Measurements from ENCODE around the gene RANBP9.

The RANBP9 gene

DNA sequence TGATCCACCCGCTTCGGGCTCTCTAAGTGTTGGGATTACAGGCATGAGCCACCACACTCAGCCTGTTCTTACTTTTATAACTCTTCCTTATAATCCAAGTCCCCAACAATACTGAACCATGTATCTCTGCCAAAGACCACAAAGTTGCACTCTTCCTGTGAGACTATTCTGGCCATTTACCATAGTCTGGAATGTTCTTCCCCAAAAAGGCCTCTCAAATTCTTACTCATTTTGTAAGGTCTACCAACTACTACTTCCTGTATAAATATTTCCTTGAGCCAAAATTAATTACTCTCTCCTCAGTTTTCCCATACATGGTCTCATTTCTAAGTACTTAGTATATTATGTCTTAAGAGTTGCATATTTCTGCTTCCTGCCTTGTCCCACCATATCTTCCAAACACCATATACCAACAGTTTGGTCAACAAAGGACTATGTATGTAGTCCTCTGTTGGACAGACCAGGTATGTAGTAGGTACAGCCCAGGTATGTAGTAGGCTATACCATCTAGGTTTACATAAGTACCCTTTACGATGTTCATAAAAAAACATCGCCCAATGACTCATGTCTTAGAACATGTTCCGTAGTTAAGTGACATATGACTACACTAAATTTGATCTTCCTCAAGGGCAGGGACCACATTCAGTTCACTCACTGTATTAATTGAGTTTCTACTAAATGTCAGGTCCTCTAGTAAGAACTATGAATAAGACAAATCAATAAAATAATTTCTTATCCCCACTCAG is 22.0 kb downstream of the RANBP9 start:
- H3K9me3 ChIP-seq (ENCODE audit: insufficient read depth, low read depth, low read length), result no peaks in the 10 kb centered on the region
- no peak overlapping the region for H3K27ac ChIP-seq (ENCODE audit: low read depth, low read length)
- peaks cover 20% of the 10 kb centered on the region; the same call in 1 of the 2 replicates for H3K36me3 ChIP-seq (ENCODE audit: insufficient read depth, low read length)
- no peaks in the 10 kb centered on the region for H3K4me1 ChIP-seq (ENCODE audit: insufficient read depth, low read length)
- 96% methylated on average over 5 of the region's 5 CpGs for WGBS
- H3K27me3 ChIP-seq (ENCODE audit: insufficient read depth, low read length), result no peaks in the 10 kb centered on the region
- no peak overlapping the region for H3K9ac ChIP-seq (ENCODE audit: low read depth, low read length)
- H3K4me3 ChIP-seq (ENCODE audit: low read length), result no peak overlapping the region

- Histone ChIP-seq H3K4me1 (ENCODE audit: insufficient read depth, low read length) (no peaks in the 10 kb centered on the region), H3K27me3 (ENCODE audit: insufficient read depth, low read length) (no peaks in the 10 kb centered on the region), H3K9ac (ENCODE audit: low read depth, low read length) (no peak overlapping the region), H3K4me3 (ENCODE audit: low read length) (no peak overlapping the region), H3K27ac (ENCODE audit: low read depth, low read length) (no peak overlapping the region), H3K36me3 (ENCODE audit: insufficient read depth, low read length) (peaks cover 14% of the 10 kb centered on the region; the same call in 1 of the 2 replicates), H3K9me3 (ENCODE audit: insufficient read depth, low read depth, low read length) (no peaks in the 10 kb centered on the region)
- WGBS, result 91% methylated on average over 4 of the region's 5 CpGs
Observed at GRCh38 chr6:13688692-13689196, 22.9 kb downstream of the RANBP9 start.

DNA sequence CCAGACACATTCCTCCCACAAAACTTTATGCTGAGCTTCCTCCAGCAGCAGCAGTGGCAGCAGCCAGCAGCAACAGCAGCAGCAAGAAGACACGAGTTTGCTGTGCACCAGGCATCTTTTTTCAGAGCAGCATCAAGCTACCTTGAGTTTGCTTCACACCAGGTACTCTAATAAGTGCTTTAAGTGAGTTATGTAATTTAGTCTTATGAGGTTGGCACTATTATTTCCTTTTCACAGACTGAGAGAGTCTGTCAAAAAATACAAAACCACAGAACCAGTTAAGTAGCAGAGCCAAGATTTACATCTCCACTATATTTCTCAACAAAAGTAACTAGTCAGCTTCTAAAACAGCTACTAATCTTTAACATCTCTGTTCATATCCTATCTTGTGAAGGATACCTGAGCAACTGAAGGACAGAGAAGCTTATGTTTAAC is 23.7 kb downstream of the RANBP9 start:
- Histone ChIP-seq H3K4me1 (ENCODE audit: insufficient read depth, low read length) (no peaks in the 10 kb centered on the region), H3K36me3 (ENCODE audit: insufficient read depth, low read length) (peaks cover 10% of the 10 kb centered on the region; the same call in 1 of the 2 replicates), H3K9me3 (ENCODE audit: insufficient read depth, low read depth, low read length) (no peaks in the 10 kb centered on the region), H3K27ac (ENCODE audit: low read depth, low read length) (no peak overlapping the region), H3K9ac (ENCODE audit: low read depth, low read length) (no peak overlapping the region), H3K4me3 (ENCODE audit: low read length) (no peak overlapping the region), H3K27me3 (ENCODE audit: insufficient read depth, low read length) (no peaks in the 10 kb centered on the region)
- WGBS, result 89% methylated on average over 1 of the region's 1 CpG

- H3K27me3 ChIP-seq (ENCODE audit: insufficient read depth, low read length), result no peaks in the 10 kb centered on the region
- no peaks in the 10 kb centered on the region for H3K9me3 ChIP-seq (ENCODE audit: insufficient read depth, low read depth, low read length)
- H3K4me3 ChIP-seq (ENCODE audit: low read length), result no peak overlapping the region
- no peak overlapping the region for H3K27ac ChIP-seq (ENCODE audit: low read depth, low read length)
- no peaks in the 10 kb centered on the region for H3K4me1 ChIP-seq (ENCODE audit: insufficient read depth, low read length)
- peaks cover 1% of the 10 kb centered on the region; the same call in 1 of the 2 replicates for H3K36me3 ChIP-seq (ENCODE audit: insufficient read depth, low read length)
- WGBS, result 89% methylated on average over 4 of the region's 4 CpGs
- no peak overlapping the region for H3K9ac ChIP-seq (ENCODE audit: low read depth, low read length)
Observed at GRCh38 chr6:13684855-13685254, 26.8 kb downstream of the RANBP9 start.

DNA sequence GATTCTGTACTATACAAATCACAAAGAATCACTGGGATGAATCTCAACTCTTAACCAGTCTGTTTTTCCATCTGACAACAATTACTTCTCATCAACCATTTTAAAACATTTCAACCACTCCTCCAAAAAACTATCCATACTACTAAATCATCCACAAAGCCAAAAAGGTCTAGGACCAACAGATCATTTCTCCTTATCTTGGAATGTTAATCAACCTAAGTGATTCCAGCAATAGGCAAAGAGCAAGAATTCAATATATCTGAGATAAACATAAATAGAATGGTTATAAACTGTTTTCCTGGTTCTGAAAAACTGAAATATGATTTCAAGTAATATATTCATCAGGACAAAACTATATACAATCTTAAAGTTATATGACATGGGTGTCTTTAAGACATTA is 28.6 kb downstream of the RANBP9 start:
- Histone ChIP-seq H3K27me3 (ENCODE audit: insufficient read depth, low read length) (no peaks in the 10 kb centered on the region), H3K9ac (ENCODE audit: low read depth, low read length) (no peak overlapping the region), H3K4me1 (ENCODE audit: insufficient read depth, low read length) (no peaks in the 10 kb centered on the region), H3K4me3 (ENCODE audit: low read length) (no peak overlapping the region), H3K27ac (ENCODE audit: low read depth, low read length) (no peak overlapping the region), H3K9me3 (ENCODE audit: insufficient read depth, low read depth, low read length) (no peaks in the 10 kb centered on the region), H3K36me3 (ENCODE audit: insufficient read depth, low read length) (no peaks in the 10 kb centered on the region)

GRCh38 chr6:13682346-13682745 is 29.3 kb downstream of the RANBP9 start:
- H3K36me3 ChIP-seq (ENCODE audit: insufficient read depth, low read length), result 0 out of 2 replicates have a peak, but pooled peaks cover 3% of the 10 kb centered on the region
- 93% methylated on average over 6 of the region's 6 CpGs for whole genome bisulfite sequencing
- H3K4me1 ChIP-seq (ENCODE audit: insufficient read depth, low read length), result no peaks in the 10 kb centered on the region
- peaks cover 1% of the 10 kb centered on the region; the same call in 1 of the 2 replicates for H3K9me3 ChIP-seq (ENCODE audit: insufficient read depth, low read depth, low read length)
- H3K4me3 ChIP-seq (ENCODE audit: low read length), result no peak overlapping the region
- H3K27me3 ChIP-seq (ENCODE audit: insufficient read depth, low read length), result no peaks in the 10 kb centered on the region
- H3K9ac ChIP-seq (ENCODE audit: low read depth, low read length), result no peak overlapping the region
- no peak overlapping the region for H3K27ac ChIP-seq (ENCODE audit: low read depth, low read length)

DNA sequence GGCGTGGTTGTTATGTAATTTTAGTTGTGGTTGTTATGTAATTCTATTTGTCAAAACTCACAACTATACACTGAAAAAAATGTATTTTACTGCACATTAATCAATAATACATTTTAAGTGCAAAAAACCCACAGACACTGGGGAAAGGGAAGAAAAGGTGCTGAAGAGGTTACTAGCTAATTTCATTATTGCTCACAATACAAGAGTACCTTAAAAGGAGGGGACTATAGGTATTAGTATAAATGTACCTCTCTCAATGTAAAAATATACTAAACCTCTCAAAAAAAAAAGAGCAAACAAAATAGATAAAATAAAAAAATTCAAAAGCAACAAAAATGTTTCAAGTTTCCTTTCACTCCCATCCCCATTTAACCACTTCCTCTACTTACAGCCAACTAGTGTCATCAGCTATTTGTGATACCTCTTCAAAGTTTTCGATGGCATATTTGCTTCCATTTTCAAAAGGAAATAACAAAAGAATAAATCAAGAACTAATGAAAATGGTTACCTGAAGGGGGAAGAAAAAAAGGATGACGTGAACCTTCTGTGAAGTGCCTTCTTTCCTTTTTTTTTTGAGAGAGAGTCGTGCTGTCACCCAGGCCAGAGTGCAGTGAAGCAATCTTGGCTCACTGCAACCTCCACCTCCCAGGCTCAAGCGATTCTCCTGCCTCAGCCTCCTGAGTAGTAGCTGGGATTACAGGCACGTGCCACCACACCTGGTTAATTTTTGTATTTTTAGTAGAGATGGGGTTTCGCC is 30.2 kb downstream of the RANBP9 start:
- Histone ChIP-seq H3K4me1 (ENCODE audit: insufficient read depth, low read length) (no peaks in the 10 kb centered on the region), H3K4me3 (ENCODE audit: low read length) (no peak overlapping the region), H3K9me3 (ENCODE audit: insufficient read depth, low read depth, low read length) (peaks cover 5% of the 10 kb centered on the region; the same call in 1 of the 2 replicates), H3K36me3 (ENCODE audit: insufficient read depth, low read length) (0 out of 2 replicates have a peak, but pooled peaks cover 3% of the 10 kb centered on the region), H3K27me3 (ENCODE audit: insufficient read depth, low read length) (no peaks in the 10 kb centered on the region), H3K27ac (ENCODE audit: low read depth, low read length) (no peak overlapping the region), H3K9ac (ENCODE audit: low read depth, low read length) (no peak overlapping the region)
- 91% methylated on average over 7 of the region's 7 CpGs for WGBS

DNA sequence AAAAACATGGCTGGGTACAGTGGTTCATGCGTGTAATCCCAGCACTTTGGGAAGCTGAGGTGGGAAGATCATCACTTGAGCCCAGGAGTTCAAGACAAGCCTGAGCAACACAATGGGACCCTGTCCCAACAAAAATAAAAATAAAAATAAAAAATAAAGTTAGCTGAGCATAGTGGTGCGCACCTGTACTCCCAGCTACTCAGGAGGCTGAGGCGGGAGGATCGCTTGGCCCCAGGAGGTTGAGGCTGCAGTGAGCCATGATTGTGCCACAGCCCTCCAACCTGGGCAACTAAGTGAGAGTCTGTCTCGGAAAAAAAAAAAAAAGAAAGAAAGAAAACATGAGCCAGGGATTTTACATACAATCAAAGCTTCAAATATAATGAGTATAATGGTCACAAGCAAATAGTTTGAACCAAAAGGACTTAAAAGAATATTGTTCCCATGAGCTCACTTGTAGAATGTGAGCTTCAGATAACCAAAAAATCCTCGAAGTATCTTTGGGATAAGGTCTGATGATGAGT is 31.1 kb downstream of the RANBP9 start:
- Histone ChIP-seq H3K27me3 (ENCODE audit: insufficient read depth, low read length) (no peaks in the 10 kb centered on the region), H3K4me3 (ENCODE audit: low read length) (no peak overlapping the region), H3K4me1 (ENCODE audit: insufficient read depth, low read length) (no peaks in the 10 kb centered on the region), H3K36me3 (ENCODE audit: insufficient read depth, low read length) (0 out of 2 replicates have a peak, but pooled peaks cover 3% of the 10 kb centered on the region), H3K27ac (ENCODE audit: low read depth, low read length) (no peak overlapping the region), H3K9me3 (ENCODE audit: insufficient read depth, low read depth, low read length) (peaks cover 5% of the 10 kb centered on the region; the same call in 1 of the 2 replicates), H3K9ac (ENCODE audit: low read depth, low read length) (no peak overlapping the region)
- WGBS, result 96% methylated on average over 5 of the region's 6 CpGs

DNA sequence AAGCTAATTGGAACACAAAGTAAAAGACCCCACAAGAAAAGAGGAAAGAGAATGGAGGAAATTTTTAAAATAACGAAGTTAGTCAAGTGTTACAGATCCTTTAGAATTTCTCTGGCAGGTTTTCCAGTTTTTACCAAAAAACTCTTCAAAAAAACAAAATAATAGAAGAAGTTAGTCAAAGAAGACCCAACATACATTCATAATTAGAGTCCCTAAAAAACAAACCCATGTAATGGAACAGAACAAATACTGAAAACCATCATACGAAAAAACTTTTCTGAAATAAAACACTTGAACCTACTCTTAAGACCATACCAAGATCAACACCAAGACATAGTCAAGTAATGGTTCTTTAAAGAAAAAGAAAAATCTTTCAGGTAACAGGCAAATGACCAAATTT is 31.6 kb downstream of the RANBP9 start:
- Histone ChIP-seq H3K36me3 (ENCODE audit: insufficient read depth, low read length) (0 out of 2 replicates have a peak, but pooled peaks cover 3% of the 10 kb centered on the region), H3K27ac (ENCODE audit: low read depth, low read length) (no peak overlapping the region), H3K27me3 (ENCODE audit: insufficient read depth, low read length) (no peaks in the 10 kb centered on the region), H3K4me3 (ENCODE audit: low read length) (no peak overlapping the region), H3K9ac (ENCODE audit: low read depth, low read length) (no peak overlapping the region), H3K4me1 (ENCODE audit: insufficient read depth, low read length) (no peaks in the 10 kb centered on the region), H3K9me3 (ENCODE audit: insufficient read depth, low read depth, low read length) (peaks cover 5% of the 10 kb centered on the region; the same call in 1 of the 2 replicates)
- WGBS, result 95% methylated on average over 1 of the region's 2 CpGs

DNA sequence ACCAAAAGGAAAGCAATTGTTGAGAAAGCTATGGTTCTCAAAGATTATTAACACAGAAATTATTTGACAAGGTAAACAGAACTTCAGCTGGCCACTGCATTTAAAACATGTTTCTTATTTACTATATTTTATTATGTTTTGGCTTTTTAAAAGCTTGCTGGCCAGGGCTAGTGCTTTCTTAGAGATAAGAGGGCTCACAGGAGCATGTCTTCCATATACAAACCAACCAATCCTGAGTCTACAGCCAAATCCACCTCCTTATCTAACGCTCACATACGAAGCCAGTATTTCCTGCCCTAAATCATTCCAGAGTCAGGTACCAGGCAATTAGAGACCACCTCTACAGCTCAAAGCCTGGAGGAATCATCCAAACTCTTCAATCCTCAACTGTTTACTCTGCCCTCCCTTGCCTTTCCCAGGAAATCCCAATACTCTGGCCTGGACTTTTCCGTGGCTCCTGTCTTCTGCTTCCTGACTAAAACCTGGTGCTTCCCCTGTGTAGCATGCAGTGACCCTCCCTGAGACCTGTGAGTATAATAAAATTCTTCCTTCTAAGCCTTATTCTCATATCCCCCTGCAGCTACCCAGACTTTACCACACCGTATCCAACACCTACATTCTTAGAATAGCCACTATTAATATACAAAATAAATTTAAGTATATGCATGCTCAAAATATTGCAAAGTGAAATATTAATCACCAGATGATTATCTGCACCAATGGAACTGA is 33.2 kb downstream of the RANBP9 start:
- H3K36me3 ChIP-seq (ENCODE audit: insufficient read depth, low read length), result 0 out of 2 replicates have a peak, but pooled peaks cover 3% of the 10 kb centered on the region
- no peak overlapping the region for H3K27ac ChIP-seq (ENCODE audit: low read depth, low read length)
- H3K9ac ChIP-seq (ENCODE audit: low read depth, low read length), result no peak overlapping the region
- H3K27me3 ChIP-seq (ENCODE audit: insufficient read depth, low read length), result no peaks in the 10 kb centered on the region
- H3K4me1 ChIP-seq (ENCODE audit: insufficient read depth, low read length), result 0 out of 2 replicates have a peak, but pooled peaks cover 4% of the 10 kb centered on the region
- 74% methylated on average over 3 of the region's 4 CpGs for WGBS
- peaks cover 5% of the 10 kb centered on the region; the same call in 1 of the 2 replicates for H3K9me3 ChIP-seq (ENCODE audit: insufficient read depth, low read depth, low read length)
- H3K4me3 ChIP-seq (ENCODE audit: low read length), result no peak overlapping the region
